NCI-H1105 treated with DMSO at 0.1 percent for 48 hours (cell line): Measurements from ENCODE around the gene PRPF6.
A peak's percentile ranks its signal among the peaks of the same experiment; 100 is the strongest.

Experiments
- DNase-seq: peaks from one replicate; lab custom pipeline; 2025; lab: John Stamatoyannopoulos, UW

Gene PRPF6

DNA sequence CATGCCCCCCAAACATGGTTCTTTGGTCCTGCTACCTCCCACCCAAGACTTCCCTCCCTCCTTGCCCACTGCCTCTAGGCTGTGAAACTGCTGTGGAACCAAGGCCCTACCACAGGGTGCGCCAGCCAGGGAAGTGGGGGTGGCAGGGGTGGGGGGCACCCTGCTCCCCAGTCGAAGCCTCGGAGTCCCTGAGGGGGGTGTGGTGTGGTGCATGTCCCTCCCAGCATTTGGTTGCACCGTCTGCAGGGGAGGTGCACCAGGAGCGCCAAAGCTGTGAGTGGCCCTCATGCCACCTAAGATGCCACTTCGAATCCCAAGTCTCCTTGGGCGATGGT, 96.6 kb downstream of the PRPF6 start:
- DNase-seq = no peak

DNA sequence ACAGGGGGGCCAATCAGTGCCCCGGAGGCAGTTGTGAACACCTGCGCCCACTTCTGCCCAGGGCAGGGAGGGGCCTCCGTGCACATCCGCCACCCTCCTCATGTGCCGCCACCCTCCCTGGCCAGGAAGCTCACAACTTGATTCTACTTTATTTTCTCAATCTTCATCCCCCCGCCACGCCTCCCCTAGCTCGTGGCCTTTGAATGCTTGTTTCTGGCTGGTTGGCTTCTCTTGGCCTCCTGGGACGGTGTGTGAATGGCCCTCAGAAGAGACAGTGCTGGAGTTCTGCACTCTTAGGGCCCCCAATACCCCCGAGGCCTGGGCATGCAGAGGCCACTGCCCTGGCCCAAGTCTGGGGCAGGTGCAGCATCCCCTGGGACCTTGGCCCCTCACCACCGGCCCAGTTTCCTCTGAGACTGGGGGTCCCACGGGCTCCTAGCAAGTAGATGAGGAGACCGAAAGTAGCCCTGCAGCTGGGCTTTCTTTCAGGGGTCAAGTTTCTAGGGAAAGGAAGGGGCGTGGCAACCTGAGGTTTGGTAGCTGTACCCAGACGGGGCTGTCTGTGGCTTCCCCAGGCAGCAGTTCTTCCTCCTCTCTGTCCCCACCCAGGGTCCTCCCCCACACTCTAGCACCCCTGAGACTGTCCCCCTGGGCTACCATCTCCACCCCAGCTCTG, 97.1 kb downstream of the PRPF6 start:
- DNase-seq = no peak

DNA sequence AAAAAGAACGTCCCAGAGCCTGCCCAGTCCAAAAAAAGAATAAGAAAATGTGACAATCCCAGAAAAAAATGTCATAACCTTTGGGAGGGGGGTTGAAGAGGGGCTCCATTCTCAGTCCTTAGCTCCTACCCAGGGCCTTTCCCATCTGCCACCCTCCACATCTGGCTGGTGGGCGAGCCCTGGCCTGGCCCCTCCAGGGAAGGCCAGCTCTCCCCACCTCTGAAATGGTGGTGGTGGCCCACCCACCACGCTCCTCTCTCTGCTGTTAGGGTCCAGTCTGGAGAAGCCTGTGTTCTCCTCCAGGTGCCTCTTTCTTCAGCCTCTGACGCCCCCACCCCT, 98.0 kb downstream of the PRPF6 start:
- no peak for DNase-seq

DNA sequence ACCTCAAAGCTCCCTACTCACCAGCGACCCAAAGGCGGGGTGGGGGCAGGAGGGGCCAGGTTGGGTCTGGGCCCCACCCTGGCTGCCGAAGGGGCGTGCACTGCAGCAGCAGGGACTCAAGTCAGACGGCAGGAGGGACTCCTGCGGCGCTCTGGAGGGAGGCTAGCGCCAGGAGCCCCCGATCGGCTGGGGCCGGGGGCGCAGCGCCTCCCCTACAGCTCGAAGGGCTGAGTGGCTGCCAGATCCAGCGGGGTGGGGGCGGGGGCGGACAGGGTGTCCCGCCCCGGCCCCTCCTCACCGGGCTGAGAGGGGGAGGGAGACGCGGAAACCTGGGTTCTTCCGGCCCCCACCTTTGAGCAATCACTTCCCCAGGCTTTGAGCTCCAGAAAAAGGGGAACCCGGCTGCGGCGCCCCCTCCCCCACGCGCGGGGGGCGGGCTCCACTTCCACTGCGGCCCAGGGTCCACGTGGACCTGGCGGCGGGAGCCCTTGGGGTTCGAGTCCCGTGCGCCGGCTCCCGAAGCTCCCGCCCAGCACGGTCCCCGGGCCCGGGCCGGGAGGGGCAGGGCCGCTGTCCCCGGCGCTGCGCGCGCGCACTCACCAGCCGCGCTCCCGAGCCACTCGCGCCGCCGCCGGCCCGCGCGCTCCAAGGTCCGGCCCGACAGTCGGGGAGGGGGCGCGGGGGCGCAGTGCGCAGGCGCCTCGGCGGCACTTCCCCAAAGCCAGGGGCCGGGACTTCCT, 98.5 kb downstream of the PRPF6 start, which contains the start of gene RGS19:
TSS of gene RGS19 (minus strand) at position 246 of the 740 bp plus-strand sequence. CDS start 2,632 bp downstream, outside the sequence.
- peak; percentile 28 for DNase-seq

DNA sequence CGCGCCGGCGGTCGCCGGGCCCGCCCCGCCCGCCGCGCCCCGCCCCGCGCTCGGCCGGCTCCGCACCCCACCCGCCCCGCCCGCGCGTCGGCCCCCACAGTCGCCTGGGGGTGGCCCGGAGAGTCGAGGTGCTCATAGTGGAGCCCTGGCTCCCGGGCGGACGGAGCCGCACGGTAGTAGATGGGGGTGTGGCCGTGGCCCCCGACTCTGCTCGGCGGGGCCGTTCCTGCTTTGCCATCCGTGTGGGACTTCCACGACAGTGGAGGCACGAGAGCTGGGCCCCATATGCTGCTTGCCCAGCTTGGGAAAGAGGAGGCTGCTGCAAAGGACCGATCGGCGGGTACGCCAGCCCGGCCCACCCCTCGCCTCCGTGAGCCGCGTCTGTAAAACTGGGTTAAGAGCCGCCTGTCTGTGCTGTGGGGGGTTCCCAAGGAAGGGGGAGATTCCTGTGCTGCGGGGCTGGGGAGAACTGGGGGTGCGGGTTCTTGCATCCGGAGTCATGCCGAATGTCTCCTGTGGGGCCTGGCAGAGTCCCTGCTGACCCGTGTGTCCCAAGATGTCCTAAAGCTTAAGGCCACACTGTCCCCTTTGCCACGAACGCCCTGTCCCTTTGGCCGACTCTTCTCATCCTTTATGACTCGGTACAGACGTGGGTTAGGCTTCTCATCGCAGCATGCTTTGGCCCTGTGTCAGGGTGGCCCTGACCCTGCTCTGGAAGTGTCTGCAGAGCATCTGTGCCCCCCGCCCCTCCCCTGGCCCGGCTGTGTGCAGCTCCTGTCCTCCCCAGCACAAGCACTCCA, 99.3 kb downstream of the PRPF6 start, which contains the start of gene OPRL1:
TSS of gene OPRL1 (plus strand) at position 70 of the 800 bp plus-strand sequence. CDS start 12,639 bp downstream, outside the sequence.
- DNase-seq = no peak

DNA sequence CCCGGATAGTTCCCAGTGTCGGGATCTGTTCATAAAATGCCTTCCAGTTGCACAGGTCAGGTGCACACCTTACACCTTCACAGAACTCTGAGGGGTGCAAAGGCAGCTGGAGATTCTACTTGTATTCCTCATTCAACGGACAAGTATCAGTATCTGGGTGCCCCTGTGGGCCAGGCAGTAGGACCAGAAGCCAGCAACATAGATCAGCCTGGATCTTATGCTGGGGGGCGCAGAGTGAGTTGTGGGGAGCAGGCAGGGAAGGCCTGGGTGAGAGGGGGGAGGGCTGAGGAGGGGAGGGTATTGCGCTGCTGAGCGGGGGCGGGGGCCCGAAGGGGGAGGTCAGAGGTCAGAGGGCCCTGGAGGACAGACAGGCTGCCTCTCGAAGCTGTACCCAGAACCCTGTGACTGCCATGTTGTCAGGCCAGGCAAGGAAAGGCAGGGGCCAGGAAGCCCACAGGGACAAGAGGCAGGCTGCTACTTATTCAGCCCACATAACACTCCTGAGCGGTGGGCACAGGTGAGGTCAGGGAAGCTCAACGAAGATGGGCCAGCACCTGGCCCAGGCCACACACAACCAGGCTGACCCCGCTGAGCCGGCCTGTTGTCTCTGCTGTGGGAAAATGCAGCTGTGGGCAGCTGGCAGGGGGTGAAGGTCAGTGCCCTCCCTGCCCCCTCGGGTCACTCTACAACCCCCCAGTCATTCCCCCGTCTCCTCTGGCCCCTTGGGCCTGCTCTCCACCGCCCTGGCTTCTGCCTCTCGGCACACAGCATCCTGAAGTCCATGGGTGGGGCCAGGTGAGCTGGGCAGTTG, 100.1 kb downstream of the PRPF6 start:
- no peak for DNase-seq

DNA sequence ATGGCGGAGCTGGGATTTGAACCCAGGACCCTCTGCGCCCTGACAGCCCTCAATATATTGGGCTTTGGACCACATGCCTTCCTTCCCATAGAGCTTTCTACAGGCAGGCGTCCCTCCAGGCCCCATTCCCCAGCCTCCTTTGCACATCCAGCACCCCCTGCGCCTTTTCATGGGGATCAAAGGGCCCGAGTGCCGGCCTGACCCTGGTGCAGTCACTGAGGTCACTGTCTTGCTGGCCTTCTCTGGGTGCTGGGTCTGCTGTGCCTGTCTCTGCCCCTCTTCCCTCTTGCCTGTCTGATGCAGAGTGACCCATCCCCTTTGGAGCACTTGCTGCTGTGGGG, 100.7 kb downstream of the PRPF6 start:
- DNase-seq = no peak

DNA sequence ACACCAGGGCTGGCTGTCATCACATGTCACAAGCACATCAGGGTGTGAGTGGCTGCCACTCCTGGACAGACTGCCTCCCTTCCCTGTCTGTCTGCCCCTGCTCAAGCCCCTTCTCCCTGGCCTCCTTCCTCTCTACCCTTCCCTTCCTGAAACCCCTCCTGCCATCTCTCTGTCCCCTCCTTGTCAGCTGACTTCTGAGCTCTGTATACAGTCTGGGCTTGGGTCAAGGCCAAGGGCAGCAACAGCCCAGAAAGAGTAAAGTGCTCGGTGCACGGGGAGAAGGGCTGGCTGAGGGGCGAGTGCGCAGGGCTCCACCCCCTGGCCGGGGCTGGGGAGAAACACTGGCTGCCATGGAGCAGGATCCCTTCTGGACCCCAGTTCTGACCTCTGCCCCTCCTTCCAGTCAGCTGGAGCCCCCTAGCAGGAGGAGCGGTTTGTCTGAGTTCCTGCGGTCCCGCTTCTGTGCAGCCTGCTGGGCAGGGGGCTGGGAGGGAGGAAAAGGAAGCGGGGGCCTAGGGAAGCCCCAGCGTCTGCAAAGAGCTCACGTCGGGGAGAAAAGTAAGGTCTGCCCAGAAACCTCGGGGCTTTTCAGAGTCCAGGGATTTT, 101.3 kb downstream of the PRPF6 start:
- DNase-seq = no peak
